ENCODE data around the gene GSTM5.

DNA sequence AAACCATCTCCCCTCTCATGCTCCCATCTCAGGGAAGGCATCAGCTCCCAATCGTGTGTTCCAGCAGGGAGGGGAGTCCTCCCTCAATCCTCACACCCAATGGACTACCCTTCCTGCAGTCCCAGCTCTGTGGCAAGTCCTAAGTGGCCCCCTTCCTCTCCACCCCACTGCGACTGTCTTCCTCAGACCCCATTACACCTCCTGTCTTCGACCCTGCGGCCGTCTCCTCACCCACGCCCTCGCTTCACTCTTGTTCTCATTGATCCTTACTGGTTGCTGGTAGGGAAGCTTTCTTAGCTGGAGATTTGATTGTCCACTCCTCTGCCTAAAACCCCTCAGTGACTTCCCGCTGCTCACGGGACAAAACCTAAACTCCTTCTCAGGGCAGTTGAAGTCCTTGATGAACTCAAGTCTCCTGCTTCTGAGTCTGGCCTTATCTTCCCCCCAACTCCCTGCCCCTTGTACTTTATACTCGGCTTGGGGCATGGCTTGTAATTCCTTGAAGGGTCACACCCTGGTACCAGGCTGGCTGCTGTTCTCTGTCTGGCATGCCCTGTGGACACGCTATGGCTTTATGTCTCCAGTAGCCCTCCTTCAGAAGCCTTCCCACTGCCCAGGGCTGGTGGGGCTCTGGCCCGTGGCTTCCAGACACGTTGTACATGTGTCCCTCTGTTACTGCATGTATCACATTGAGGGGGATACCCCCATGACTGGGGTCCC lies 54.0 kb downstream of the GSTM5 start:
- TF ChIP-seq, protein P1, sequence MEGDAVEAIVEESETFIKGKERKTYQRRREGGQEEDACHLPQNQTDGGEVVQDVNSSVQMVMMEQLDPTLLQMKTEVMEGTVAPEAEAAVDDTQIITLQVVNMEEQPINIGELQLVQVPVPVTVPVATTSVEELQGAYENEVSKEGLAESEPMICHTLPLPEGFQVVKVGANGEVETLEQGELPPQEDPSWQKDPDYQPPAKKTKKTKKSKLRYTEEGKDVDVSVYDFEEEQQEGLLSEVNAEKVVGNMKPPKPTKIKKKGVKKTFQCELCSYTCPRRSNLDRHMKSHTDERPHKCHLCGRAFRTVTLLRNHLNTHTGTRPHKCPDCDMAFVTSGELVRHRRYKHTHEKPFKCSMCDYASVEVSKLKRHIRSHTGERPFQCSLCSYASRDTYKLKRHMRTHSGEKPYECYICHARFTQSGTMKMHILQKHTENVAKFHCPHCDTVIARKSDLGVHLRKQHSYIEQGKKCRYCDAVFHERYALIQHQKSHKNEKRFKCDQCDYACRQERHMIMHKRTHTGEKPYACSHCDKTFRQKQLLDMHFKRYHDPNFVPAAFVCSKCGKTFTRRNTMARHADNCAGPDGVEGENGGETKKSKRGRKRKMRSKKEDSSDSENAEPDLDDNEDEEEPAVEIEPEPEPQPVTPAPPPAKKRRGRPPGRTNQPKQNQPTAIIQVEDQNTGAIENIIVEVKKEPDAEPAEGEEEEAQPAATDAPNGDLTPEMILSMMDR (IDR thresholded peaks at IDR 0.05): no peak
- TF ChIP-seq POLR2A (IDR thresholded peaks at IDR 0.05): no peak

Data from adrenal gland (tissue), 5 donors.